Measurements from ENCODE around the gene RNF39. TPM values are rescaled to one million over a fixed set of nuclear protein-coding genes. Genes with fewer than 3 reads are reported as not detected.

RNF39 gene
- total RNA-seq, 1 donor from 2014 or later = not detected

- no peak for DNase-seq
Measured at GRCh38 chr6:30093951-30094661, 18.5 kb upstream of the RNF39 start.

- no peak for DNase-seq
Measured at GRCh38 chr6:30092852-30093543, 17.4 kb upstream of the RNF39 start.

- DNase-seq = peak; percentile 39
Measured at GRCh38 chr6:30091577-30092381, 16.2 kb upstream of the RNF39 start.

GRCh38 chr6:30087876-30088275, 12.3 kb upstream of the RNF39 start:
- DNase-seq = no peak

DNA sequence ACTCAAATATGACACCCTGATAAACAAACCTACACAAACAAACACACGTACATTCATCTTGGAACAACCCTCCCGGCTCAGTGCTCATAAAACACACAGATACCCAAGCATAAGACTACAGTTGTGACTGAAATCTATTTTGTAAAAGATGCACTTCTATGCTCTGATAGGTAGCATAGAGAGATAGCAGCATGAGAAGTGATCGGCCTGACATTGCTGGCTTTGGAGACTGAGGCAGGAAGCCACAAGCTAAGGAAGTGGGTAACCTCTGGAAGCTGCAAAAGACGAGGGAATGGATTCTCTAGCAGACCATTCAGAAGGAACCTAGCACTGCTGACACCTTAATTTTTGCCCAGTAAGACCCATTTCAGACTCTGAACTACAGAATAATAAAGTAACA, 1.6 kb upstream of the RNF39 start:
- DNase-seq = no peak

DNA sequence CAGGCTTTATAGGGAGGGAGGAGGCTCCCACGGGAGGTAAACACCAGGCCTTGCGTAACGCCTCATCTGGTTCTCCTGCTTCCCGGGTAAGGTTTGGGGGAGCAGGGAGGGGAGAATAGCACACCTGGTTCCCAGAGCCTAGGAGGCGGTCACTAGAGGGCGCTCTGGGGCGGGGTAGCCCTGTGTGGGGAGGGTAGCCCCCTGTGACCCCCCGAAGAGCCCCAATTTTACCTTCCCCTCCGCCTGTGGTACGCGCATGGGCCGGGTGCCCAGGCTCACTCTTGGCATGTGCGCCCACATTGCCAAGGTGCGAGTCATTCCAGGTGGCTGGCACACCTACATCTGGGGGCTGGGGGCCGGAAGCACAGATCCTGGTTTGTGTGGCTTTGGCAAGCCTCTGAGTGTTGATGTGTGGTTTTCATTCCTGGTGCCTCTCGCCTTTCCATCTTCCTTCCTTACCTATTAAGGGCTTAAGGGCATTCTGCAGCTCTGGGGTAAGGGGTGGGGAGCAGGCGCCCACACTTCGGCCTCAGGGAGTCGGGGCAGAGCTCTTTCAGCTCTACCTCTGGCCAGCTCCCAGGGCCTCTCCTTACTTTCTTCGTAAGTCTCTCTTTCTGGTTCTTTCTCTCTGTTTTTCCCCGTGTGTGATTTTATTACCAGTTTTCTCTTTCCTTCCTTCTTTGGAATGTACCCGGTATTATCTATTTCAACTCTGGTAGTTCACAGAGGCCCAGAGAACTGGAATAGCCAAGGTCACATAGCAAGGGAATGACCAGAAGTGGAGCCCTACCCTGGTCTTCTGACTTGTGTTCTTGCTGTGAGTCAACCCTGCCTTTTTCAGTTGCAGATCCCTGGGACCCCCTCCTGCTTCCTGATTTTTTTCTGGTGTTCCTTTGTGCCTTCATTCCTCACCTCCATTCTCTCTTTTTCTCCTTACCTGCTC, 492 bp upstream of the RNF39 start:
- DNase-seq = no peak

DNA sequence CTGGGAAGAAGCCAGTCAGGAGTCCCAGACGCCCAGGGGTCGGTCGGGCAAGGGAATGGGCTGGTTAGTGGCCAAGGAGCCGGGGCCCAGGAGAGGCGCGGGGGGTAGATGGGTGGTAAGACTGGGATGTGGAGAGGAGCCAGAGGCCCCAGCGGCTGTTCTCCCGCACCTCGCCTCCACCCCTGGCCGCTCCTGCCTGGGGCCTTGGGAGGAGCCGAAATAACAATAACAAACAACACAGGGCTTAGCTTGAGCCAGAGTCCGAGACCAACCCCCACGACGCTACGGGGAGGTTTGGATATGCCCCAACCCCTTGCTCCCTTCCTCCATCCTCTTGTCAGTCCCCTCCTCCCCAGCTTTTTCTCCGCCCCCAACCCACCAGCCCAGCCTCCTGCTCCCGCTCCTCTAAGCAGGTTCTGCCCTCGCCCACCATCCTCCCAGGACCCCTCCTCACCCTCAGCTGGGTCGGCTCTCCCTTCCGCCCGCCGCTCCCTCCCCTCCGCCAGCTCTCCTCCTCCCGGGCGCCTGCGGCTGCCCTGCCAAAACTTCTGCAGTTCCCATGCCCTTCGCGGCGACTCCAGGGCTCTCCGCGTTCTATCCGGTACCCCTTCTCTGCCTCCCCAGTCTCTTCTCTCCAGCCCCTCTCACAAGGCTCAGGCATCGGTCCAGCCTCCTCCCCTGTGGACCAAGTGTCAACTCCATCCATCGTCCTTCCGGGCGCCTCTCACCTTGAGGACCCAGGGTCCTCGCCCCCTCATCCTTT, 1.1 kb downstream of the RNF39 start:
- no peak for DNase-seq

- DNase-seq = no peak
Measured at GRCh38 chr6:30073489-30074235, 1.9 kb downstream of the RNF39 start.

GRCh38 chr6:30071858-30072257, 3.7 kb downstream of the RNF39 start:
- DNase-seq = no peak

- peak; percentile 44 for DNase-seq
Measured at GRCh38 chr6:30071081-30071818, 4.3 kb downstream of the RNF39 start.

- DNase-seq = no peak
Measured at GRCh38 chr6:30067460-30068139, 8.0 kb downstream of the RNF39 start.

- DNase-seq = peak; percentile 99
Measured at GRCh38 chr6:30066577-30067459, 8.8 kb downstream of the RNF39 start, which contains the start of gene PPP1R11. TSS of gene PPP1R11 (plus strand) at chr6:30067198. CDS start at chr6:30067411, 213 bp downstream.

DNA sequence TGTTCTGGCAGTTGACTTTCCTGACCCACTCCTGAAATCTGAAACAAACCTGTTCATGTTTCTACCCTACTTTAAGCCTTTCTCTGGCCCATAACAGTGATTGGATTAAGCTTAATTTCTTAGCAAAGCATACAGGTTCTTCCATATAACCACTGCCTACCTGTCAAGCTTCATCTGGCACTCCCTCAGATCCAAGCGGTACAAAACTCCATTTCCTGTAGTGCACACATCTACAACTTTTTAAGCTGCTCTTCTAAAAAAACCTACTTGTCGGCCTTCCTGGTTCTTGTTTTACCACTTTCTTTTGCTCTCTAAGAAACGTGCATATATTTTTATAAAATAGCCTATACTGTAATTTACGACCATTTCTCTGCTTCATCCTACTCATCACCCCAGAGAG, 9.5 kb downstream of the RNF39 start:
- peak; percentile 16 for DNase-seq

- no peak for DNase-seq
Measured at GRCh38 chr6:30063315-30063714, 12.3 kb downstream of the RNF39 start.

DNA sequence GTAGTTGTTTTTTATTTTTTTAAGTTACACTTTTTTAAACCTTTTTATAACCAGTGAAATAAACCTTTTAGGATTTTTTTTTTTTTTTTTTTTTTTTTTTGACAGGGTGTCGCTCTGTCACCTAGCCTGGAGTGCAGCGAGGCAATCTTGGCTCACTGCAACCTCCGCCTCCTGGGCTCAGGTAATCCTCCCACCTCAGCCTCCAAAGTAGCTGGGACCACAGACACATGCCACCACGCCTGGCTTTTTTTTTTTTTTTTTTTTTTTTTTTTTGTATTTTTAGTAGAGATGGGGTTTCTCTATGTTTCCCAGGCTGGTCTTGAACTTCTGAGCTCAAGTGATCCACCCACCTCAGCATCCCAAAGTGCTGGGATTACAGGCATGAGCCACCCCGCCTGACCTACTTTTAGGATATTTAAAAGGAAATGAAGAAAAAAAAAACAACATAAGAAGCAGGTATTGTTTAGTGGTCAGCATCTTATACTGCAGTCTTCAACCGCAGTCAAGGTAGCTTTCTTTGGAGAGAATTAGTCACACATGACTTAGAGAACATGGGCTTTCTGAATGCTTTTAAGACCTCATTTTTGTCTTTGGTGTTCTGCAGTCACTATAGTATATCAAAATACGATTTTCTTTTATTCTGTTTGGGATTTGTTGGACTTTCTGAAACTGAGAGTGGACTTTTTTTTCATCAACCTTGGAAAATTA, 12.9 kb downstream of the RNF39 start:
- DNase-seq = no peak

DNA sequence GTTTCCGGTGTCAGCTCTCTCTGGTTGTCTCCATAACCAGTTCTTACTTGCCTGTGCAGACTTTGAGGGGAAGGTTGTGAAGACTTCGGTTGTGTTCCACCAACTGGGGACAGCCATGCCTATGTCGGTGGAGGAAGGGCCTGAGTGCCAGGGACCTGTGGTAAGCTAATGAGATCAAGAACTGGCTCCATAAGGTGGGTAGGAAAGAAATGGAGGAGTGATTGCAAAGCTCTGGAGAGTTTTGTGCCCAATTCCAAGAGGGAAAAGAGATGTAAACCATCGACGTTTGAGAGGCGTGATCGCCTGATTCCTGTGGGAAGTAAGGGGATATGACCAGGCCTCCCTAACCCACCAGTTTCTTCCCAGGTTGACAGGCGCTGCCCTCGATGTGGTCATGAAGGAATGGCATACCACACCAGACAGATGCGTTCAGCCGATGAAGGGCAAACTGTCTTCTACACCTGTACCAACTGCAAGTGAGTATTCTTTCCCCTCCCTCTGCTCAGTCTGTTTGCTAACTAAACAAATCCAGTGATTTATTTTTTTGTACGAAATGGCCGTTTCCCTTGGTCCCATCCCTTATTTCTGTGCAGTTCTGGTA, 13.6 kb downstream of the RNF39 start:
- no peak for DNase-seq
